ENCODE results near the gene GABARAPL1.

Gene GABARAPL1

DNA sequence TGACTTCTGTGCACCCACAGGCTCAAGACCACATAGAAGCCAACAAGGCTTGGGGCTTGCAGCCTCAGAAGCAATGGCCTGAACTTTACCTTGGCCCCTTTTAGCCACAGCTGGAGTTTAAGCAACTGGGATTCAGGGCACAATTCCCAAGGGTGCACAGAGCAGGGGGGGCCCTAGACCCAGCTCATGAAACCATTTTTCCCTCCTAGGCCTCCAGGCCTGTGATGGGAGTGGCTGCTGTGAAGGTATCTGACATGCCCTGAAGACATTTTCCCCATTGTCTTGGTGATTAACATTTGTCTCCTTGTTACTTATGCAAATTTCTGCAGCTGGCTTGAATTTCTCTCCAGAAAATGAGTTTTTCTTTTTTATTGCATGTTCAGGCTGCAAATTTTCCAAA, 21.9 kb downstream of the GABARAPL1 start:
- no peak for DNase-seq

DNA sequence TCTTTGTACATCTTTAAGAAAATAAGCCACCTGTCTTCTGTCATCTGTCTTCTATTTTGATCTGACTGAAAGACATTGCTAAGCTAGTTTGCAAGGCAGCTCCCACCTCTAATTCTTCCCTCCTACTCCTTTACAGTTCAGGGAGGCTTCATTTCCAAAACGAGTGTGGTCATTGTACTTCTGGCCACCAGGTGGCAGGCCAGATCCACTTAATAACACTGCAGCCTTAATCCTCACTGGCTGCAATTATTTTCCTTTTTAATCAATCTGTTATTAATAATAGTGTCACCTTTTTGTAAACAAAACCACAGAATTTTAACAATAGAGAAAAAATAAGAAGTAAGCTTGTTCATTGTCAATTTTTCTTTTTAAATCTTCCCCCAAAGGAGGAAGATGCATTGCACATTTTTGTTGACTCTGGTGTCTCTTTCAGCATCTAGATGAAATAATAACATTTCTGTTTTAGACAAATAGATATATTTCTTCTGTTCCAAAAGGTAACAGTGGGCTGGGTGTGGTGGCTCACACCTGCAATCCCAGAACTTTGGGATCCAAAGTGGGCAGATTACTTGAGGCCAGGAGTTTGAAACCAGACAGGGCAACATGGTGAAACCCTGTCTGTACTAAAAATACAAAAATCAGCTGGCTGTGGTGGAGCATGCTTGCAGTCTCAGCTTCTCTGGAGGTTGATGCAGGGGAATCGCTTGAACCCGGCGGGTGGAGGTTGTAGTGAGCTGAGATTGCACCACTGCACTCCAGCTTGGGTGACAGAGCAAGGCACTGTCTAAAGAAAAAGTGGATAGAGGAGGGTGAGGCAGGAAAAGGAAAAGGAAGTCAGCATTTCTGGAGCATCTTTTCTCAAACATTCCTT, 23.3 kb downstream of the GABARAPL1 start:
- peak in 15 of 51 donors; percentile 5 to 66 (median 28) for DNase-seq

DNA sequence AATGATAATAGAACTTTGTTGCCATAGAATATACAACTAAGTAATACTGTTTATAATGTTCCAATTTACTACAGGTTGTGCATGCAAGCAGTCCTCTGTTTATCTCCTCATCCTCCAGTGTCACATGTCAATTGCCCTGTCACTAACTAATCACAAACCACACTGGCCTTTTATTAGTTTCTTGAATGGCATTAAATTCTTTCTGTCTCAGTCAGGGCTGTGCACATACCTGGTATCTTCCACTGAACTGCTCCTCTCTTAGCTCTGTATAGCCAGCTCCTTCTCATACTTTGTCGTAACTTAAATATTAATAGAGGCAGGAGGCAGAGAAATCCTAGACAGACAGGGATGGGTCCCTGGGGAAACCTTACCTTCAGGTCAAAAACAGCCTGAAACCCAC, 24.0 kb downstream of the GABARAPL1 start:
- DNase-seq = no peak

DNA sequence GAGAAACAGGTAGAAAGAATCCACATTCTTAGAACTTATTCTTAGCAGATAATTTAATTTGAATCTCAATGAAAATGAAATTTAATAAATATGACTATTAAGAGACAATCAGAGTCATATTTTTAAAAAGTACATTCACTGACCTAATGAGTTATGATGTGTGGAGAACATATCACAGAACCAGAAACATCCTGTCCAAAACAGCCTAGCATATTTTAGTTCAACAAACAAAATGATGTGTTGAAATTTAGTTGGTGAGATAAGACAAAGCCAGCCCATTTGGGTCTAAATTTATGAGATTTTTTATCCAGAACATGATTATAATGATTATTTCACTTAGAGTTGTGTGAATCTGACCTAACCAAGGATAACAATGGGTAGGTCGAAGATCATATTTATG, 25.8 kb downstream of the GABARAPL1 start:
- no peak for DNase-seq

DNA sequence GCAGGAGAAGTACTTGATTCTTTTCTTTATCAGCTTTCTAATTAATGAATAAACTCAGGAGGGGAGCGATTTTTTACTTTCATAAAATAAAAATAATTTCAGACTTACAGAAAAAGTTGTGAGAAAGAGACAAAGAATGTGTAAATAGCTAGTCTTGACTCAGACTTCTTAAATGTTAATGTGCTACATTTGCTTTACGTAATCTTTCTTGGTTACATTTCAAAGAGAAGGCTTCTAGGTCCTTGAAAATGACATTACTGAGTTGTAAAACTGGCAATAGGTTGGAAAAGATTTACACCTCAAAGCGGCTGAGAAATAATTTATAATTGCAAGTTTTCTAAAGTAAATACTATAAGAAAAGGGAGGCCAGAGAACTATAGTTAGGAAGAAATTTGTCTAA, 28.6 kb downstream of the GABARAPL1 start:
- no peak for DNase-seq

DNA sequence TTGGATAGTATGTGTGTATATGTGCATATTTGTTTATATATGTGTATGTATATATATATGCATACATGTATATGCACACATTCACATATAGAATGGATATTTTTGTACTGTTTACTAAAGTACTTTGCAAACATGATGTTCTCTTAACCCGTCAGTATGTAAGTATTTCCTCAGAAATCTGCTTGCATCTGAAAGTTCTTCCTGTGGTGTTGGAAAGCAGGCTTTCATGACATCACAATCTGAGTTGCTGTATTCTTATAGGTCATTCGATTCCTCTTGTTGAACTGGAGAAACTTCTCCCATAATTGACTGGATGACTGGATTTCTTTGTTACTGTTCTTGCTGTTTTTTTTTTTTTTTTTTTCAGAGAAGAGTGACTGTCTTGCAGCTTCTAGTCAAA, 29.1 kb downstream of the GABARAPL1 start:
- no peak for DNase-seq

DNA sequence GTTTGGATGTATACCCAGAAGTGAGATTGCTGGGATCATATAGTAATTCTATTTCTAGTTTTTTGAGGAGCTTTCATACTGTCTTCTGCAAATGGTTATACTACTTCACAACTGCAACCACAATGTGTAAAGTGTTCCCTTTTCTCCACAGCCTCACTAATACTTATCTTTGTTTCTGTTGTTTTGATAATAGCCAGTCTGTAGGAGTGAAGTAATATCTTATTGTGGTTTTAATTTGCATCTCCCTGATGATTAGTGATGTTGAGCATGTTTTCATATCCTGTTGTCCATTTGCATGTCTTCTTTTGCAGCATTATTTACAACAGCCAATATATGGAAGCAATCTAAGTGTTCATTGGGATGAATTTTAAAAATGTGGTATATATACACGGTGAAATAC, 29.9 kb downstream of the GABARAPL1 start:
- no peak for DNase-seq

DNA sequence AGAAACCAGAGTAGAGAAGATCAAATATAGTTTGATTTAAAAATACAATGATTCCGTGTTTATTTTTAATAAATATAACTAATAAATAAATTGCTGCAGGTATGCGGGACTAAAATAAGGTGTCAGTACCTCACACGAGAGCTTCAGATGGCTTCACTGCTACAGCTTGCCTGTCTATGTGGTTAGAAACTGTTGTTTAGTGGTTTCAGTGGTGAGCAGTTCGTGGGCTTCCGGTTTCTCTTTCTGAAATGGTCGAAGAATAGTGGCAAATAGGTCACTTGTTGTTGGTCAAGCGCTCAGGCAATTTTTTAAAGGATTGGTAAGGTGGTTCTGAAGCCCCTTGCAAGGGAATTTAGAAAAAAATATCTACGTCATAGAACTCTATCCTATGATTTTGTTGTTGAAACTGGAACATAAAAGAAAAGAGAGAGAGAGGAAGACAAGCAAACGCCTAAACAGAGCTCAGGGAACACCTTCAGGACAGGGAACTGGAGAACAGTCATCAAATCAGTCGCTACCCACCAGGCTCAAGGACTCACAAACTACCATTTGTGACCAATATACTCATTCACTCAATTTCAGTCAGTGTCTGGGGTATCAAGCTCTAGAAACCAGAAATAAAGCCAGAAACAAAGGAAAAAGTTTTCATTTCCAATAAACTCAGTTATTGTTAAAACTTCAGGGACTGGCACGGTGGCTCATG, 31.3 kb downstream of the GABARAPL1 start:
- DNase-seq = no peak

DNA sequence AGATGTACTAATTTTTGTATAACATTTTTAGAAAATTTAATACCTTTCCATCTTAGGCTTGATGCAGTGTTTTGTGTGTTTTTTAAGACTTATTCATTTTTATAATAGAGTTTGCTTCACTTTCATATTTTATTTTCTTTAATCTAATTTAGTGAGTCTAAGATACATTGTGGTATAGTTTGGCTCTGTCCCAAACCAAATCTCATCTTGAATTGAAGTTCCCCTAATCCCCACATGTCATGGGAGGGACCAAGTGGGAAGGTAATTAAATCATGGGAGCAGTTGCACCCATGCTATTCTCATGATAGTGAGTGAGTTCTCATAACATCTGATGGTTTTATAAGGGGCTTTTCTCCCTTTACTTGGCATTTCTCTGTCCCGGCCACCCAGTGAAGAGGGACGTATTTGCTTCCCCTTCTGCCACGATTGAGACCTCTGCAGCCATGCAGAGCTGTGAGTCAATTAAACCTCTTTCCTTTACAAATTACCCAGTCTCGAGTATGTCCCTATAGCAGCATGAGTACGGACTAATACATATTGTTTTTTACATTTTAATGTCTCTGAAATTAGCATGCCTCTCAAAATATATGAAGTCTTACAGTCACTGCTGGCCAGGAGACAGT, 34.9 kb downstream of the GABARAPL1 start:
- no peak for DNase-seq

DNA sequence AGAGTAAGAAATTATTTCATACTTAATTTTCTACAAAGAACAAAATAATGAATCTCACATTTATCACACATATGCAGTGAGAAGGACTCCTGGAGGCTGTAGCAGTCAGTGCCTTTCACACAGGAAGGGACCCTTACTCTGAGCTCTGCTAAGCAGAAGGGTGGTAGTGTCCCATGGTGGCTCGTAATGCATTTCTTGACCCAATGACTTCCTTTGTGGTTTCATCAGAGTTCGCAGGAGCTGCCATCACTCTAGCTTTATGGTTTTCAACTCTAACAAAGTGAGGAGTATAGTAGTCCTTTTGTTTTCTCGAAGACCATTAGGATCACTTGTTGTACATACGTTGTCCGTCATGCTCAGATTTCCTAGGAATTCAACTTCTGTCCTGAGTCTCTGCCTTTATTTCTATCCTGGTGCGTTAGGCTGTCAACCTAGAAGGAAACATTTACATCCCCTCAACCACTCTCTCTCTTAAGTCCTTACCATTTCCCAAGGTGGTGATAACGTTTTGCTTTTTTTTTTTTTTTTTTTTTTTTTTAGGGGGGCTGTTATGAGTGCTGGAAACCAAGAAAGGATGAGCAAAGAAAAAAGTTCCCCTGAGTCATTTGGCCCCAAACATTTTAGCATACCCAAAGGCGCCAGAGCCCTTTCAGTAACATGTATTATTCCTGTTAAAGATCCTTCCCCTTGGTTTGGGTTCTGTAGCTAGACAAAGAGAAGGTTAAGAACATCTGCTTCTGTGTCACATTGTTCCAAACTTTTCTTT, 37.2 kb downstream of the GABARAPL1 start:
- no peak for DNase-seq

DNA sequence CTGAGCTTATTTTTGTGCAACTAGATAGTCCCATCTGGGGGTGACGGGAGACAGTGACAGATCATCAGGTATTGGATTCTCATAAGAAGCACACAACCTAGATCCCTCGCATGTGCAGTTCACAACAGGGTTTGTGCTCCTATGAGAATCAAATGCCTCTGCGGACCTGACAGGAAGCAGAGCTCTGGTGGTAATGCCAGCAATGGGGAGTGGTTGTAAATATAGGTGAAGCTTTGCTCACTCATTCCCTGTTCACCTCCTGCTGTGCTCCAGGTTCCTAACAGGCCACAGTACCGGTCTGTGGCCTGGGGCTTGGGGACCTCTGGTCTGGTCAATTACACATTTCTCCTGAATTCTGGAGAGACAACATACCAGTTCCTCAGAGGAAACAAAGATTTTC, 39.0 kb downstream of the GABARAPL1 start:
- no peak for DNase-seq

DNA sequence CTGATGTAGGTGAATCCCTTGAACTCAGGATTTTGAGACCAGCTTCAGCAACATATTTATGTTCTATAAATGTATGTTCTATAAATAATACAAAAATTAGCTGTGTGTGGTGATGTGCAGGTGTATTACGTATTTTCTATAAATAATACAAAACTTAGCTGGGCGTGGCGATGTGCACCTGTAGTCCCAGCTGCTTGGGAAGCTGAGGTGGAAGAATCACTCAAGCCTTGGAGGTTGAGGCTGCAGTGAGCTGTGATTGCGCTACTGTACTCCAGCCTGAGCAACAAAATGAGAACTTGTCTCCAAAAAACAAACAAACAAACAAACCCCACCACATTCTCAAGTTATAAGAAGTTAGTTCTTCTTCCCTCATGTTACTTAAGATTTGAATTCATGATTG, 39.5 kb downstream of the GABARAPL1 start:
- DNase-seq = no peak

DNA sequence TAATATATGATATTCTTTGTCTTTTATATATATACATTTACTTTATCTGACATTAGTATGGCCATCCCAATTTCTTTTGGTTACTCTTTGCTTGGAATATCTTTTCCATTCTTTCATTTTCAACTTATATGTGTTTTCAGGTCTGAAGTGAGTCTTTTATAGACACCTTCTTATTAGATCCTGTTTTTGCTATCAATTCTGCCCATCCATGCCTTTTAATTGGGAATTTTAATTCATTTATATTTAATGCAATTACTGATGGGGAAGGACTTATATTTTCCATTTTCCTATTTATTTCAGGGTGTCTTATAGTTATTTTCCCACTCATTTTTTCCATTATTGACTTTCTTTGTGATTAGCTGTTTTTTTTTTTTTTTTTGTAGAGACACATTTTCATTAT, 43.4 kb downstream of the GABARAPL1 start:
- no peak for DNase-seq

DNA sequence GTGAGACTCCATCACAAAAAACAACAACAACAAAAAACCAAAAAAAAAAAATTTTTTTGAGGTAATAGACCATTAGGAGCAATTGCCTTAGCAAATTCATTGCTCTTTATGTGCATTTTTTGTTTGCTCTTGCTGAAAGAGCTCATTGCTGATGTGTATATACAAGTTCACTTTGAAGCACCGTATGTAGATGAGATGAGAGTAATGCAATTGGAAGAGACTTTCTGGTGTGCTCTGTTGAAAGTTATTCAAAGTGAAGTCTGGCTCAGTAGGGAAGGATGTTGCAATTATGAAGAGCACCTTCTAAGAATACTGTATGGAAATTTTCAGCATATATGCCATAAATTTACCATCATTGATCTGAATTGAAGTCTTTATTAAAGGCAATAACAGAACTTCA, 48.2 kb downstream of the GABARAPL1 start:
- no peak for DNase-seq

DNA sequence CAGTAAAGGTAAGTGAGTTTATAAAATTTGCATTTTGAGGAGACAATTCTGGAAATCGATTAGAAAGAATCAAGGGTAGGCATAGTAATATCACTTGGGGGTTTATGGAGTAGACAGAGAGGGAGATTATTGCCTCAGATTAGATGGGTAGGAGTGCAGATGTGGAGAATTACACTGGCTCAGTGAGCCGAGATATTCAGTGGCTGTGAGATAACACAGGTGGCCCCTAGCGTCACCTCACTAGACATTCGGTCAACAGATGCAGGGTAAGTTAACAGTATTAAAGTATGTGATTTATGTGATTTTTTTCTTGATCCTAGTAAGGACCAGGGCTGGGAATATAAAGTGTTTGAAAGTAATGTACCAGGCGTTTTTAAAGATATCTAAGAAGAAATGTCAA, 55.4 kb downstream of the GABARAPL1 start:
- no peak for DNase-seq

DNA sequence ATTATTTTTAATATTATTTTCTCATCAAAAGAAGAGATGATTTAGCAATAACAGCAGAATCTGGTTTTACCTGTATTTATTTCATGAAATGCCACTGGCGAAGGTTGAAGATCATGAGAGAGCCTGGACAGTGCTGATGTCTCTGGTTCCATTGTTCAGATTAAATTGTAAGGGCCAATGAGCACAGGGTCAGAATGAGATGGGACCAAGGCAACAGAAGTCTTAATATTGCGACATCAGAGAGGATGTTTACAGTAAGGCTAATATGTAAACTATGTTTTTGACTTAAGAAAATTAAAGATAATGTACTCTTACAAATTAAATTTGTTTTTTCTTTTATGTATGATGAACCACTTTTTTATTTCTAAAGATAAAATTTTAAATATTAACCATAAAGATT, 59.8 kb downstream of the GABARAPL1 start:
- no peak for DNase-seq

Data from hypothalamus (tissue), 51 donors.